Thymus (tissue), 11 donors: ENCODE data around the gene MAN1C1. TPM values are rescaled to one million over a fixed set of nuclear protein-coding genes. Genes with fewer than 3 reads are reported as not detected.

ENCODE experiments used
- DNase-seq, 9 donors: peaks; one replicate each; pipeline ENCODE4 v3.0.0-alpha.2; 2013; ENCODE audit warnings: low spot score in 9 of 9, low read depth in 6 of 9, missing footprints in 1 of 9
- H3K27ac ChIP-seq, 2 donors: one replicate each; pipeline ENCODE4 v1.5.1; 2013; ENCODE audit warnings: control low read depth in 1 of 2, low read depth in 1 of 2, low read length in 1 of 2, mild to moderate bottlenecking in 1 of 2, moderate library complexity in 1 of 2
- H3K27me3 ChIP-seq, 2 donors: one replicate each; pipeline ENCODE4 v1.5.1; 2013; ENCODE audit warnings: low read length in 1 of 2; ENCODE audit not compliant: control insufficient read depth in 2 of 2, insufficient read depth in 1 of 2
- H3K36me3 ChIP-seq, 2 donors: one replicate each; pipeline ENCODE4 v1.5.1; 2013; ENCODE audit warnings: low read length in 1 of 2, mild to moderate bottlenecking in 1 of 2, moderate library complexity in 1 of 2; ENCODE audit not compliant: control insufficient read depth in 2 of 2, insufficient read depth in 2 of 2
- H3K4me1 ChIP-seq, 2 donors: one replicate each; pipeline ENCODE4 v1.5.1; 2013; ENCODE audit warnings: low read length in 2 of 2; ENCODE audit not compliant: control insufficient read depth in 2 of 2, insufficient read depth in 2 of 2
- H3K4me3 ChIP-seq, 2 donors: one replicate each; pipeline ENCODE4 v1.5.1; 2013; ENCODE audit warnings: low read length in 2 of 2, control low read depth in 1 of 2, mild to moderate bottlenecking in 1 of 2
- H3K9me3 ChIP-seq, 2 donors: one replicate each; pipeline ENCODE4 v1.5.1; 2013; ENCODE audit warnings: low read length in 1 of 2, mild to moderate bottlenecking in 1 of 2; ENCODE audit not compliant: control insufficient read depth in 2 of 2, insufficient read depth in 1 of 2
- WGBS: extraction: QIAGEN DNeasy Blood & Tissue Kit; methylation state at CpG from one replicate; pipeline ENCODE4 v1.1.7; 2013; 5-methylcytosine and 5-hydroxymethylcytosine counted together
- polyA plus RNA-seq: library from polyadenylated mRNA; stranded (reverse); fragments of 200-250 nt; gene quantifications from one replicate; pipeline ENCODE4 v1.2.3, GENCODE V29; 2013
- total RNA-seq: library from RNA; stranded (reverse); fragments of 120-200 nt; gene quantifications from one replicate; pipeline ENCODE4 v1.2.4, GENCODE V29; 2013
- donor health status: healthy.

MAN1C1 gene
- total and polyA plus RNA-seq, 2 donors, result 9.7 to 18.4 TPM

GRCh38 chr1:25756215-25756614 lies 139.6 kb downstream of the MAN1C1 start:
- WGBS, result 16% methylated on average over 3 of the region's 3 CpGs

GRCh38 chr1:25757151-25757845 lies 140.7 kb downstream of the MAN1C1 start:
- Histone ChIP-seq H3K36me3 (no peaks in the 10 kb centered on the region), H3K9me3 (no peaks in the 10 kb centered on the region), H3K27me3 (peaks cover 3% of the 10 kb centered on the region in 2 donors), H3K27ac (no peak overlapping the region), H3K4me1 (peaks cover 8 to 38% of the 10 kb centered on the region in 2 donors), H3K4me3 (no peak overlapping the region)
- no peak for DNase-seq
- 95% methylated on average over 12 of the region's 12 CpGs for WGBS

More at GRCh38 chr1:25756215-25756614, 139.6 kb downstream of the MAN1C1 start:
- H3K4me1 ChIP-seq, result peaks cover 8 to 38% of the 10 kb centered on the region in 2 donors
- no peaks in the 10 kb centered on the region for H3K9me3 ChIP-seq
- DNase-seq, result peak in 1 of 9 donors; percentile 38
- H3K4me3 ChIP-seq, result no peak overlapping the region
- H3K36me3 ChIP-seq, result no peaks in the 10 kb centered on the region
- H3K27me3 ChIP-seq, result peaks cover 3% of the 10 kb centered on the region in 2 donors
- peak overlapping the region in 1 of 2 donors; percentile 19 for H3K27ac ChIP-seq

DNA sequence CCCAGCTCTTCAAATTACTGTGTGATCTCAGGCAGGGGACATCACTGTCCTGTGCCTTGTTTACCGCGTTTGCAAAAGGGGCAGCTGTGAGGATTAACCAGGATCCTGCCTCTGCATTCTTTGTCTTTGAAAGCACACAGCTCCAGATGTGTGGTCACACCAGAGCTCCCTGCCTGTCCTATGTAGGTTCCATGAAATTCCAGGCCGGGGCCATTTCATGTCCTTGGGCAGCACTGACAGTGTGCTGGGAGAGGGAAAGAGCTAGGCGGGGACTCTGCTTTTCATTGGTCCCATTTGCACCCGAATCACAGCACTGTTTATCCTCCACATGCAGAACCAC lies 141.2 kb downstream of the MAN1C1 start:
- DNase-seq, result no peak
- Histone ChIP-seq H3K27me3 (peaks cover 3% of the 10 kb centered on the region in 2 donors), H3K9me3 (no peaks in the 10 kb centered on the region), H3K4me1 (peaks cover 8 to 36% of the 10 kb centered on the region in 2 donors), H3K36me3 (no peaks in the 10 kb centered on the region), H3K27ac (no peak overlapping the region), H3K4me3 (no peak overlapping the region)
- 96% methylated on average over 5 of the region's 5 CpGs for WGBS

- H3K27ac ChIP-seq, result no peak overlapping the region
- H3K9me3 ChIP-seq, result no peaks in the 10 kb centered on the region
- peaks cover 3 to 4% of the 10 kb centered on the region in 2 donors for H3K27me3 ChIP-seq
- peaks cover 8 to 36% of the 10 kb centered on the region in 2 donors for H3K4me1 ChIP-seq
- no peaks in the 10 kb centered on the region for H3K36me3 ChIP-seq
- H3K4me3 ChIP-seq, result no peak overlapping the region
- no peak for DNase-seq
- 97% methylated on average over 15 of the region's 15 CpGs for WGBS
These were observed 142.0 kb downstream of the MAN1C1 start for GRCh38 chr1:25758466-25759070.

DNA sequence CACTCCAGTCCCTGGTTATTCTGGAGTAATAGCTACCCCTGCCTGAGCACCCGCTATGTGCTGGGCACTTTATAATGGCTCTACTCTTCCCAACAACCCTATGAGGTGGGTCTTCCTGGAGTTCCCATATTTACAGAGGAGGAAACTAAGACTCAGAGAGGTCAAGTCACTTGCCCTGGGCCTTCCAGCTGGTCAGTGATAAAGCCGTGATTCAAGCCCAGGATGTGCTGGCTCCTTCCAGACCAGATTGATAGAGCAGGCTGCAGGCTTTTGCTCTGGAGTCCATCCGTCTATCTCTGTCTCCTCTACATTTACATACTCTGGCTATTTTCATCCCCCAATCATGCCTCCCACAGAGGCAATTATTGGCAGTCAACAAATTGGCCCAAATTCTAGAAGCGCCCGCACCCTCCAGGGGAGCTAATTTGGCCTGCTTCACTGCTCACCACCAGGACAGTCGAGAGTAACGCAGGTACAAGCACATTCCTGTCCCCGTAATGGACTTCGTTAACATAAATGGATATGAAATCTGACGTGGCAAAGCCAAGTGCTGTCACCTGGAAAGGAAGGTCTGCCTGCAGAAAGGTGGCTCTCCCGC lies 143.6 kb downstream of the MAN1C1 start:
- no peak overlapping the region for H3K4me3 ChIP-seq
- H3K36me3 ChIP-seq, result no peaks in the 10 kb centered on the region
- H3K4me1 ChIP-seq, result peaks cover 5 to 25% of the 10 kb centered on the region in 2 donors
- WGBS, result 97% methylated on average over 11 of the region's 11 CpGs
- no peak overlapping the region for H3K27ac ChIP-seq
- peaks cover 0 to 2% of the 10 kb centered on the region in 2 donors for H3K9me3 ChIP-seq
- peaks cover 3 to 6% of the 10 kb centered on the region in 2 donors for H3K27me3 ChIP-seq
- DNase-seq, result no peak

- Histone ChIP-seq H3K4me3 (no peak overlapping the region), H3K9me3 (peaks cover 0 to 3% of the 10 kb centered on the region in 2 donors), H3K4me1 (peaks cover 5 to 25% of the 10 kb centered on the region in 2 donors), H3K36me3 (no peaks in the 10 kb centered on the region), H3K27me3 (peaks cover 3 to 6% of the 10 kb centered on the region in 2 donors), H3K27ac (no peak overlapping the region)
- 95% methylated on average over 5 of the region's 5 CpGs for WGBS
- no peak for DNase-seq
These were observed 144.3 kb downstream of the MAN1C1 start for GRCh38 chr1:25760871-25761270.

DNA sequence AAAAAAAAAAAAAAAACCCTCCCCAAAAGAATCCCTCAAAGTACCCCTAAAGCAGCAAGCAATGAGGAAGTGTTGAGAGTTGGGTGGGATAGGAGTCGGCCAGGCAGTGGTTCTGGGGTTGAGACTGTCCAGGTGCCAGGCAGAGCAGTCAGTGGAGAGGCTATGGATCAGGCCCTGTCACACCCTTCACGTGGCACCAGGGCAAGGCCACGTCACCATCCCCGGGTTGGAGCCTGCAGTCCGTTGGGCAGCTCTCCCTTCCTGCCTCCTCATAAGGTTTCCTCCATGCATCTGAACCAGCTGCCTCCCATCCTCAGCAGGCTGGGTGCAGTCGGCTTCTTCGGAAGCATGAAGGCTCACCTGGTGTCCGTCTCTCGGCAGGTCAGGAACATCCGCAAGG lies 146.9 kb downstream of the MAN1C1 start:
- 87% methylated on average over 10 of the region's 10 CpGs for WGBS
- Histone ChIP-seq H3K27me3 (peaks cover 3 to 8% of the 10 kb centered on the region in 2 donors), H3K4me1 (peaks cover 0 to 19% of the 10 kb centered on the region in 2 donors), H3K4me3 (no peak overlapping the region), H3K36me3 (no peaks in the 10 kb centered on the region), H3K27ac (no peak overlapping the region), H3K9me3 (peaks cover 0 to 3% of the 10 kb centered on the region in 2 donors)
- DNase-seq, result no peak

DNA sequence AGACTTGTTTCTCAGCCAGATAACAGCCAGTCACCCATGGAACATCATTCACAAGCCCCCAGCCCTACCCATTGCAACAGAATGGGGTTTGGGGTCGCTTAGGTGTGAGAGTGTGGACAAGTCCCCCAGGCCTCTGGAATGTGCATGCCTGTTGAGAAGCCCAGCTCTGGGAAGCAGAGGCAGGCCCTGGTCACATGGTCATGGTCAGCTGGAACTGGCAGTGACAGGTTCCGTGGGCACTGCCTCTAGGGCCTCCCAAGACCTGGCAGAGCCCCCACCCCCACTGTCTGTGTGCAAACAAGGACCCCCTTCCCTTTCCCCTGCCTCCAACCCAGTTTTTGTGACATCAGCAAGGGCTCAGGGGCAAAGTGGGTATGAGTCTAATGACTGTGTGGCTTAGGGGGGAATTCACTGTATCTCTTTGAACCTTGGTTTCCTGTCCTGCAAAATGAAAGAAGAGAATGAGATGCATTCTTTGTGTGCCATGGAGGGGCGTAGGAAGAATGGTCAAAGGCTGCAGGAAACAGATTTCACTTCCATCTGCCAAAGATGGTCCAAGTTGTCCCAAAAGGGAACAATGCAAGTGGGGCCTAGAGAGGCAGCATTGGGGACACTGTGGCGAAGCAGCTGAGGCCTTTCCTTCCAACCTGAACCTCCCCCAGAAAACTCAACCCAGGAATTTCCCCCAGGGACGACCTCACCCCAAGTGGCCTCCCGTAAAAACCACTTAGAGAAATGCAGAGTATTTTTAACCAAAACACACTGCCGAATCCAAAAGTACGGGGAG lies 148.7 kb downstream of the MAN1C1 start:
- Histone ChIP-seq H3K27me3 (peaks cover 6 to 20% of the 10 kb centered on the region in 2 donors), H3K9me3 (peaks cover 0 to 3% of the 10 kb centered on the region in 2 donors), H3K4me3 (no peak overlapping the region), H3K36me3 (no peaks in the 10 kb centered on the region), H3K4me1 (peaks cover 0 to 32% of the 10 kb centered on the region in 2 donors), H3K27ac (no peak overlapping the region)
- WGBS, result 72% methylated on average over 8 of the region's 8 CpGs
- DNase-seq, result no peak
